ENCODE results near the gene SVIP.

The SVIP gene

DNA sequence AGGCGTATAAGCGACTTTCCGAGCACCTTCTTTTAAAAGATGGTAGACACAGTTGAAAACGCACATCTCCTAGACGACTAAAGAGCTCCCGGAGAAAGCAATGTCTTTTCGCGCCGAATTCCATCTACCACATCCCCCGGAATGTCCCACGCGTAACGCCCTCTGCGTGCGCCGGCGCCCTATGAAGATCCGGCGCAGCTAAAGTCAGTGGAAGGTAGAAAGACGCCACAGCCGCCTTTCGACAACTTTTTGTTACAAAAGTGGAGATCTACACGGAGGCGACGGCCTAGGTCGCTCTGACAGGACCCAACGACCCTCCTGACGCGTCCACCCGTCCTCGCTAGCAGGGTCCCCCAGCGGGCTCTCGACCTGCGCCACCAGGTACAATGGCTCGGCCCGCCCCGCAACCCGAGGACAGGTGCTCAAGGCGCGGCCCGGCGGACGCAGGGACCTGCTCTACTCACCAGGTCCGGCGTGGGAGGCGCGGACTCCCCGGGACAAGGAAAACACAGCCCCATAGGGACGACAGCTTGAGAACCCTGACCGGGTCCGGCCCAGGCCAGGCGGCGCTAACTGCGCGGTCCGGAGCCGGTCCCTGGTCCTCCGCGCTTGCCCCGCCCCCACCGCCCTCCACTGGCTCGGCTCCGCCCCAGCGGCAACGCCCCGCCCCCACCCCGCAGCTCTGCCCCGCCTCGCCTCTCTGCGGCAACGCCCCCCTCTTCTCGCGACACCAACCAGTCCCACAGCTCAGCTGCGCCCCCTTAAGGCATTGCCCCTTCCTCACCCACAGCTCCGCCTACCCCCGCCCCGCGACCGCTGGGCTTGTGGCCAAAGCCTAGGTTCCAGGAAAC is at the start of gene SVIP:
Gene SVIP (minus strand): TSS at position 571 of the 851 bp plus-strand sequence. CDS start 53 bp downstream, at position 518.
- DNase-seq (ENCODE audit: low read depth): peak; percentile 71

DNA sequence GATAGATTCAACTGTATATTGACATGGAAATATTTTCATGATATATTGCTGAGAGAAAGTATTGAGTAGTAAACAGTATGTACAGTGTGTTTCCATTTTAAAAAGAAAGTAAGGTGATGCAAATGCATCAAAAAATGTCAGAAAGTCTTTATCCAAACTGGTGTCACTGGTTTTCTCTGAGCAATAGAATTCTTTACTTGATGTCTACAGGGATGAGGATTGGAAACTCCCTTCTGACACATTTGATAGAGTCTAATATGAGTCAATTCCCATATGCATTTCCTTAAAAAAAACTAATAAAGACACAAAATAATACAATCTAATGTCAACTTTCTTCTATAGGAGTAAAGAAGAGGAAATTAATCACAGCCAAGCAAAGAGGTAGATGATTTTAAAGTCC is 49.0 kb upstream of the SVIP start:
- DNase-seq (ENCODE audit: low read depth): no peak

DNA sequence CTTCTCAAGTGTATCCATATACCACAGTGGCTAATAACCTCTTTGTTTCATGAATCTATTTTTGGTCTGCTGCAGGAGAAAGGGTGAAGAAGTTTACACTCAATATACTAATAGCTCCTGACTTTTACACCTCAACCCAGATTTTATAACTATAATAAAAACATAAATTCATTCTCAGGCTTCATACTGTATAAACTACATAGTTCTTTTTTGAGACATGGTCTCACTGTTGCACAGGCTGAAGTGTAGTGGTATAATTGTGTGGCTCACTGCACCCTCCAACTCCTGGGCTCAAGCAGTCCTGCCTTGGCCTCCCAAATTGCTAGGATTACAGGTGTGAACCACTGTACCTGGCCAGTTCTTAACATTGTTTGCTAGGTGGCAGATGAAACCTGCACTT is 48.4 kb upstream of the SVIP start:
- DNase-seq (ENCODE audit: low read depth): no peak

- peak; percentile 54 for DNase-seq (ENCODE audit: low read depth)
These were observed 46.4 kb upstream of the SVIP start for GRCh38 chr11:22875869-22876473.

- no peak for DNase-seq (ENCODE audit: low read depth)
These were observed 39.7 kb upstream of the SVIP start for GRCh38 chr11:22869325-22869724.

DNA sequence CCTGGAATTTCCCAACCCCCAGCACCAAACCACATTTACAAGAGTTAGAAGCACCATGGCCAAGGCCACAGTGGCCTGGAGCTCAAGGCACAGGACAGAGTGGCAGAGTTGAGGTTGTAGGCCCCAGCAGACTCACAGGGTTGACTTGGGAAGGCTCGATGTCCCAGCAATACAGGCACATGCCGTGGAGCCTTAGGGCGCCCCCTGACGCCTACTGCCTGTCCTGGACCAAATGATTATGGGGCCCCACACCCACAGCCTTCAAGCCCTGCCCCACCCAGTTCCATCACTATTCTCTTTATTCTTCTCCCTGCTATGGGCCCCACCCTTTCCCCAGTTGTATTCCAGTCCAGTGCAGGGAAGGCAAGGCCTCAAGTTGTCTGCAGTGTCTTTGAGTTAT is 30.6 kb upstream of the SVIP start, which contains the start of gene CCDC179:
Gene CCDC179 (minus strand): TSS at position 234 of the 400 bp plus-strand sequence. CDS start 53 bp downstream, at position 181.
- DNase-seq (ENCODE audit: low read depth): no peak

GRCh38 chr11:22859756-22860155 is 30.2 kb upstream of the SVIP start:
- DNase-seq (ENCODE audit: low read depth): no peak

- DNase-seq (ENCODE audit: low read depth): no peak
These were observed 21.9 kb upstream of the SVIP start for GRCh38 chr11:22851477-22851876.

DNA sequence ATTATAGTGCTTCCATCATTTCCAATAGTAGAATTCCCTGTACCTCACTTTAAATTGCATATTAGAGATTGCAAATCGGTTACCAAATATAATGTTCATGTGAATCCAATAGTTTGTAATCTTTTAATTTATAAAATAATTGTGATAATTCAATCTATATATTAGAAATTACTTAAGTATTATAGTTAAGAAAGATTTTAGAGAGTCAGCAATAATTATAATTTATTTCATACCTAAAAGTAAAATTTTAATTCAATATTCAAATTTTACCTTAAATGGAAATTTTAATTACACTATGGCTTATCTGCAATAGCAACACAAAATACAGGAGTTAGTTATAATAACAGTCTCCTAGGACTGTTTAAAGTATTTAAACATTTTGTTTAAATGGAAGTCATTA is 17.1 kb upstream of the SVIP start:
- DNase-seq (ENCODE audit: low read depth): no peak

GRCh38 chr11:22832315-22833015 is 2.9 kb upstream of the SVIP start:
- no peak for DNase-seq (ENCODE audit: low read depth)

DNA sequence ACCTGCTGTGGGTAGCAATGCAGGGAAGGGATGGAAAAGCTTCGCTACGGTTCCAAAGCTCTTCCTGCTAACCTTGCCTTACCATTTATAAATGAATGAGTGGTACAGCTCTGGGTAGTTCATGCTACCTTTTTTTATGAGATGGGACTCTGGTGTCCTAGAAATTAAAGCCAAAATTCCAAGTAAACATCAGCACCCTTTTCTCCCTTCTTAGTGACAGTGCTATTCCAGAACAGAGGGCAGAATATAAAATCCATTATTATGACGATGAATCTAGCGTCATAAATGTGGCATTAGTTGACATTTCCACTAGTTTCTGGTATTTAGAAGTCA is 447 bp upstream of the SVIP start:
- no peak for DNase-seq (ENCODE audit: low read depth)

- DNase-seq (ENCODE audit: low read depth): no peak
These were observed 1.2 kb downstream of the SVIP start for GRCh38 chr11:22828373-22828772.

DNA sequence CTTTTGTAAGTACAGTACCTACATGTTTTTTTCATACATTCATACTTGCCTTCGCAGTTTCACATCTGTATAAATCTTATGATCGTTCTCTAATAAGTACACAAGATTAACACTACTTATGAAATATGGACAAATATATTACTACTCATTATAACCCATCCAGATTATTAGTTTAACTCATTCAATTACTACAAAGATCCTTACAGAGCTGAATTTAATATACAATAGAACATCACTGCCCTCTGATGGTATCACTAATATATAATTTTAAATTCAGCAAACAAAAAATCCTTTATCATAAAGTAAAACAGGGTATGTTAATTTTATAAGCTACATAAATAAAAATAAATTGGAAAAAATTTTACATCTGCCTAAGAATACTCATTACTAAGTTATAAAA is 7.4 kb downstream of the SVIP start:
- DNase-seq (ENCODE audit: low read depth): no peak

GRCh38 chr11:22809893-22810292 is 19.7 kb downstream of the SVIP start:
- no peak for DNase-seq (ENCODE audit: low read depth)

DNA sequence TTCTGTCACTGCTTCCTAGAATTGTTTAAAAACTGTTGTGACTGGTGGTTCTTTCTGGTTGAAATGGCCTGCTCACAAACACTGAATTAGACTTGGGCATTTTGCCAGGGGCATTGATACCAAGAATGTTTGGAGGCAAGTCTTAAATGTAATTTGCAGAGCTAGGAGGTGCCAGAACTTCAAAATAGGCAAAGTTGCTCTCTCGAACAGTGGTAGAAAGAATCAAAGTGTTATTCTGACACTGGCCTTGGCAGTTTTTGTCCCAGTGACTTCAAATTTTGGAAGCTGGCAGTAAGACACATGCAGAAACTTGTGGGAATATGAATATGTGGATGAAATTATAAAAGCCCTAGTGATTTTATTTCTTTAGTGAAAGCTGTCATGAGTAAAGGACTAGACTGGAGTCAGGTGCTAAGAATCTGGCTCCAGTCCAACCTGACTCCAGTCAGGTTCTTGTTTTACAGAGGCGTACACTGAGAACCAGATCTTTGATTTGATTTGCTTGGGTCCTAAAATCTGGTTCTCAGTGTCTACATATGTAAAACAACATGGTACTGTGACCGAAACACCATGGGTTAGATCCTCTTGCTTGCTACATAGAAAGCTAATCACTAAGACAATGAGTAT is 20.9 kb downstream of the SVIP start:
- DNase-seq (ENCODE audit: low read depth): no peak

DNA sequence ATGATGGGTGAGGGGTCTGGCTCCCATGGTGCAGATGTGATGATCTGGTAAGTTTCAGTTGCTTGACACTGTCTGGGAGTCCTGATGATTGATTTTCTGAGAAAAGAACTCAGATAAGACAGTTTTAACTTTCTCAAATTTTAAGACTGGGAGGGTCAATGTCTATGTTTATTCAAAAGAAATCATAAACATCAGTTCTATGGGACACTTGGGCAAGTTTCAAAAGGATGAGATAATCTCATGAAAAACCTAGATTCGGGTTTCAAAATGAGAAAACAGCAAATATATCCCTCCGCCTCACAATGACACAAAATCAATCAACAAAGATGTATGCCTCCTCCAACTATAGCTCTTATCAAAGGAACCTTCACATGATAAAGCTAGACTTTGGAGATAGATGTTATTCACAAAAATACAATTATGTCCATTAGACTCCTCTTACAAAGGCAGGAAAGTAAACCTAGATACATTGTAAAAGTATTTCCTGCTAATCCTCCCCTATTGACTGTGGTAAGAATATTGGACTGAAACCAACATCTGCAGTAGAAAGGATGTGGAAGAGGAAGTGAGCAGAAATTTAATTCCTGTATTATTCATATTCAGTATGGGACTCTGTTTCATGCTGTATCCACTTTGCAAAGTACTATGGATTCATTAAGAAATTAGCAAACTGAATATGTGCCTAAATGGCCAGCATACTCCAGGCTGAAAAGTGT is 21.6 kb downstream of the SVIP start:
- no peak for DNase-seq (ENCODE audit: low read depth)

DNA sequence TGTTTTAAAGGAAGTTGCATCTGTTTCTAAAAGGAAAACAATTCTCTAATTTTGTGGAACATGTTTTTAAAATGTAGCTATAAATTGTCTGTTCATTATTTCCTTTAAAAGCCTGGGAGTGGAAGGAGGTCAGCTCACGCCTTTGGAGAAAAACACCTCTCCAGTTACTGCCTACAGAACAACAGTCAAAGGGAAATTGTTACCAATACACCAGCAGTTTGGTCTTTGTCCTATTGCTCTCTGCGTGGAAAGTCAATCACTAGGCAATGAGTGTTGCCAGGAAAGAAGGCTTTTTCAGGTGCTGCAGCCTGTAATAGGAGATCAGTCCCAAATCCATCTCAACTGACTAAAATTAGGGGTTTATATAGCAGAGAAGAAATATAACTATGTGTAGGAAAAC is 22.2 kb downstream of the SVIP start:
- DNase-seq (ENCODE audit: low read depth): no peak

DNA sequence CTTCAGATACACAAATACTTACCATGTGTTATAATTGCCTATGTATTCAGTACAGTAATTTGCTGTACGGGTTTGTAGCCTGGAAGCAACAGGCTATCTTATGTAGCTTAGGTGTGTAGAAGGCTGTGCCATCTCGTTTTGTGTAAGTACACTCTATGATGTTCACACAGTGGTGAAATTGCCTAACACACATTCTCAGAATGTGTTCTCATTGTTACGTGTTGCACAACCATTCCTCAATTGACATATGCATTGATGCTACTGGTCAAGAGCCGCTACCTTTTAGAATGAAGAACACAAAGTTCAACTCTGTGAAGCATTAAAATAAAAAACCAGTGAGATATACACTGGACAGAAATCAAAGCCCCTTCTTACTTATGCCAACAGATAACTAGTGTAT is 26.7 kb downstream of the SVIP start:
- DNase-seq (ENCODE audit: low read depth): no peak

DNA sequence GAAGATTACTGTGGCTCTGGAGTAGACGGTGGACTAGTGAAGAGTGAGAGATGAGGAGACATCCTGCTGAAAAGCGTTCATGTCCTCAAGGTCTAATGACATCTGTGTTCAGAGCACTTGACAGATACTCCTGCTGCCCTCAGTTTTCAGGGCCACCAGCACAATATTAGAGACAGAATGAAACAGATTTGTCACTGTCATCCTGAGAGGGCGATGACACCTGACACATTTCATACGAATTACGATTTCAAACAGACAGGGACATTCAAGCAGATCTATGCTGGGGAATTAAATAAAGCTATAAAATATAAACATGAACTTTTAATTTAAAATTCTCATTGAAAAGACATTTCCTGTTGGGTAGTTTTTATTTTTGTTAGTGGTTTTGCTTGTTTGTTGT is 29.1 kb downstream of the SVIP start:
- DNase-seq (ENCODE audit: low read depth): no peak

- DNase-seq (ENCODE audit: low read depth): no peak
These were observed 30.7 kb downstream of the SVIP start for GRCh38 chr11:22798901-22799300.

DNA sequence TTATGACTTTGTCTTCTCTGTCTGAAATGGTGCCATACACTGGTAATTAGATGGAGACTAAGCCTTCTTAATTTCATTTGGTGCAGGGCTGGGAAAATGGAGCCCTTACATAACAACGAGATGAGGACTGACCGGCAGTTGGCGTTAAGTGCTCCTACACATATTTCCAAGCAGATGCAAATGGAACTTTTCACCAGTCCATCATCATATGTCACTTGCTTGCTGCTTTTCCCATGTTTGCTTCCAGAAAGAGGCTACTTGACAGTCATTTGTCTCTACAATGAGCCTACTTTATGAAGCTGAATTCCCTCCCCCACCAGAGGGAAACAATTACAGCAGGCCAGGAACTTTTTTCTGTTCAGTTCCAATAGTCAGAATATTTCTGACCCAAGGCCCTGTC is 32.6 kb downstream of the SVIP start:
- DNase-seq (ENCODE audit: low read depth): no peak

- DNase-seq (ENCODE audit: low read depth): no peak
These were observed 33.7 kb downstream of the SVIP start for GRCh38 chr11:22795914-22796313.

All from stromal cell of bone marrow (primary cell).